ENCODE measurements around the gene MESP2.

- TF ChIP-seq POLR2A (IDR thresholded peaks at IDR 0.05) (no peak), CTCF (IDR thresholded peaks at IDR 0.05) (no peak)
Observed at GRCh38 chr15:89747708-89748682, 28.1 kb upstream of the MESP2 start.

All from esophagus squamous epithelium (tissue), 4 donors.